Kasumi-1 (cell line): ENCODE measurements around the gene MYO16.

Source experiments
- DNase-seq, 2 experiments: peaks; one replicate each; lab custom pipeline; 2025; lab: John Stamatoyannopoulos, UW

Gene MYO16

GRCh38 chr13:108797354-108797753 is 167.9 kb downstream of the MYO16 start:
- no peak for DNase-seq

GRCh38 chr13:108807841-108808240 is 178.4 kb downstream of the MYO16 start:
- DNase-seq: no peak

GRCh38 chr13:108812165-108812564 is 182.8 kb downstream of the MYO16 start:
- no peak for DNase-seq

- DNase-seq: no peak
Measured at GRCh38 chr13:108812661-108813060, 183.2 kb downstream of the MYO16 start.

- DNase-seq: no peak
Measured at GRCh38 chr13:108813587-108814170, 184.3 kb downstream of the MYO16 start.

- no peak for DNase-seq
Measured at GRCh38 chr13:108816375-108816774, 187.0 kb downstream of the MYO16 start.

GRCh38 chr13:108827646-108828045 is 198.2 kb downstream of the MYO16 start:
- no peak for DNase-seq

- no peak for DNase-seq
Measured at GRCh38 chr13:108828086-108828815, 198.8 kb downstream of the MYO16 start.

GRCh38 chr13:108830916-108831315 is 201.5 kb downstream of the MYO16 start:
- no peak for DNase-seq

GRCh38 chr13:108833531-108833930 is 204.1 kb downstream of the MYO16 start:
- DNase-seq: no peak

- DNase-seq: no peak
Measured at GRCh38 chr13:108834193-108834592, 204.8 kb downstream of the MYO16 start.

GRCh38 chr13:108835083-108835482 is 205.7 kb downstream of the MYO16 start:
- DNase-seq: no peak

GRCh38 chr13:108850691-108851090 is 221.3 kb downstream of the MYO16 start:
- no peak for DNase-seq

- no peak for DNase-seq
Measured at GRCh38 chr13:108851660-108852059, 222.2 kb downstream of the MYO16 start.

- no peak for DNase-seq
Measured at GRCh38 chr13:108853031-108853430, 223.6 kb downstream of the MYO16 start.

- no peak for DNase-seq
Measured at GRCh38 chr13:108855737-108856387, 226.5 kb downstream of the MYO16 start.

GRCh38 chr13:108858676-108859075 is 229.3 kb downstream of the MYO16 start:
- no peak for DNase-seq

- no peak for DNase-seq
Measured at GRCh38 chr13:108859197-108860012, 230.0 kb downstream of the MYO16 start.

- no peak for DNase-seq
Measured at GRCh38 chr13:108860418-108860817, 231.0 kb downstream of the MYO16 start.

- DNase-seq: no peak
Measured at GRCh38 chr13:108877300-108877699, 247.9 kb downstream of the MYO16 start.

GRCh38 chr13:108878732-108879131 is 249.3 kb downstream of the MYO16 start:
- DNase-seq: no peak

- no peak for DNase-seq
Measured at GRCh38 chr13:108889324-108889984, 260.0 kb downstream of the MYO16 start.
